ENCODE measurements around the gene PLP2.

GRCh38 chrX:49198540-49199314 is 27.0 kb downstream of the PLP2 start:
- TF ChIP-seq EZH2phosphoT487 (IDR thresholded peaks at IDR 0.05; ENCODE audit: insufficient read depth, low read depth) (no peak), EZH2 (IDR thresholded peaks at IDR 0.05; ENCODE audit: insufficient read depth, poor library complexity, severe bottlenecking) (no peak)

Measured in GM23248 (cell line).